CD4-positive, alpha-beta T cell treated with Interleukin-15 for 1 hour (primary cell): Measurements from ENCODE around the gene HSF5.

Experiments used
- DNase-seq: peaks from one replicate; pipeline ENCODE4 v3.0.0-alpha.2; 2020

The HSF5 gene

DNA sequence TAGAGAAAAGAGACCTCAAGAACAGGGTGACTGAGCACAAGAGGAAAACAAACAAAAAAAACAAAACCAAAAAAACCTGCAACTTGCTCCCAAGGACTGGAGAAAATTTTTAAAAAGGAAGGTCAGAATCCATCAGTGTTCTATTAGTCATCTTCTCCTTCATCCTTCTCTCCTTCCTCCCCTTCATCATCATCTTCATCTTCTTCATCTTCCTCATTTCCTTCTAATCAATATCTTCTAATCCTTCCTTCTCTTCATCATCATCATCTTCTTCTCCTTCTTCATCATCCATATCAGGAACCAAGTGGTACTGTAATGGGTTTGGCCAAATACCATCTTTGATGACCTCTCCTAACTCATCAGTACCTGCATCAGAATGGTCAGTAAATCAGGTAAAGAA, 12.2 kb downstream of the HSF5 start:
- DNase-seq, result no peak

GRCh38 chr17:58470356-58470755, 17.9 kb downstream of the HSF5 start:
- no peak for DNase-seq

DNA sequence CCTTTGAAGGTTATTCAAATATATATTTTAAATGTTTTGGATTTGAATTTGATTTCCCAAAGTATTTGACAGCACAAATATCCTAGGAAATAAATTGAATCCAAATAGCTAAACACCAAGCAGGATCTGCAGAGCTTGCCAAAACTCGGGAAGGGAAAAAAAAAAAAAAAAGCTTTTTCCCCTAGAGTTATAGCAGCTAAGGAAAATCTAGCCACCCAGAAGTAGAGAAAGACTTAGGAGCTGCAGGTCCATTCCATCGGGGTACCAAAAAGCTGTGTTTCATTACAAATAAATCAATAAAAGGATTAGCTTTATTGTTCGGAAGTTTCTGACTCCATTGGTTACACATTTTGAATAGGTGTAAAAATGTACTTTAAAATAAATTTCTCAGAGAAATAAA, 19.3 kb downstream of the HSF5 start:
- DNase-seq, result no peak

- DNase-seq, result no peak
Measured at GRCh38 chr17:58455491-58455890, 32.7 kb downstream of the HSF5 start.

DNA sequence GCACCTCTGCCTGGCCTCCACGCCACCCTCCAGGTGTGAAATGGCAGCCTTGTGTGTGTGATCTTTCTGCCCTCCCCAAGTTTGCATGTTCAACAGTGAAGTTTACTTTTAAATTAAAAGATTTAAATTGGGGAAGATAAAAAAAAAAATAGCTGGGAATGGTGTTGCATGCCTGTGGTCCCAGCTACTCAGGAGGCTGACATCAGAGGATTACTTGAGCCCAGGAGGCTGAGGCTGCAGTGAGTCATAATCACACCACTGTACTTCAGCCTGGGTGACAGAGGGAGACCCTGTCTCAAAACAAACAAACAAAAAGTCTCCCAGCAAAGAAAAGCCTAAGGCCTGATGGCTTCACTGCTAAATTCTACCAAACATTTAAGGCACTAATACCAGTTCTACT, 35.5 kb downstream of the HSF5 start:
- no peak for DNase-seq

- DNase-seq, result peak; percentile 67
Measured at GRCh38 chr17:58447039-58447975, 40.9 kb downstream of the HSF5 start.

- DNase-seq, result no peak
Measured at GRCh38 chr17:58446086-58446485, 42.1 kb downstream of the HSF5 start.

DNA sequence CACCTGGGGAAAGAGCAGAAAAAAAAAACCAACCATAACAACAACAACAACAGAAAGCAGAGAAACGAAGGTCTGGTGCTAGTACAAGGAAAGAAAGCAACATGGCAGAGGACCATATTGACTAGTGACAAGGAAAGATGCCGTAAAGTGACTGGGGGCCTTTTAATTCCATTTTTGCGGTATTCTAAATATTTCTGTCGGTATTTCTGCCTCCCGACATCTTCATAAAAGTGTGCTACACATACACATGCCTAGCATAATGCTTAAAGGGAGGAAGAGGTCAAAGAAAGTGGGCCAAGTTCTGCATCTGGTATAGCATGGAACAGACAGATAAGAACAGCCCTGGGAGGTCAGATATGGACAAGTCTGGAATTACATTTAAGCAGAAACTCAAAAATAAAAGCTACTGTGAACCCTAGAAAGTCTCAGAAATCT, 51.4 kb downstream of the HSF5 start:
- DNase-seq, result no peak

GRCh38 chr17:58436245-58436644, 52.0 kb downstream of the HSF5 start:
- no peak for DNase-seq

GRCh38 chr17:58432806-58433573, 55.2 kb downstream of the HSF5 start:
- no peak for DNase-seq

- no peak for DNase-seq
Measured at GRCh38 chr17:58427807-58428206, 60.4 kb downstream of the HSF5 start.

- no peak for DNase-seq
Measured at GRCh38 chr17:58421711-58422110, 66.5 kb downstream of the HSF5 start.

- DNase-seq, result no peak
Measured at GRCh38 chr17:58420827-58421226, 67.4 kb downstream of the HSF5 start.

DNA sequence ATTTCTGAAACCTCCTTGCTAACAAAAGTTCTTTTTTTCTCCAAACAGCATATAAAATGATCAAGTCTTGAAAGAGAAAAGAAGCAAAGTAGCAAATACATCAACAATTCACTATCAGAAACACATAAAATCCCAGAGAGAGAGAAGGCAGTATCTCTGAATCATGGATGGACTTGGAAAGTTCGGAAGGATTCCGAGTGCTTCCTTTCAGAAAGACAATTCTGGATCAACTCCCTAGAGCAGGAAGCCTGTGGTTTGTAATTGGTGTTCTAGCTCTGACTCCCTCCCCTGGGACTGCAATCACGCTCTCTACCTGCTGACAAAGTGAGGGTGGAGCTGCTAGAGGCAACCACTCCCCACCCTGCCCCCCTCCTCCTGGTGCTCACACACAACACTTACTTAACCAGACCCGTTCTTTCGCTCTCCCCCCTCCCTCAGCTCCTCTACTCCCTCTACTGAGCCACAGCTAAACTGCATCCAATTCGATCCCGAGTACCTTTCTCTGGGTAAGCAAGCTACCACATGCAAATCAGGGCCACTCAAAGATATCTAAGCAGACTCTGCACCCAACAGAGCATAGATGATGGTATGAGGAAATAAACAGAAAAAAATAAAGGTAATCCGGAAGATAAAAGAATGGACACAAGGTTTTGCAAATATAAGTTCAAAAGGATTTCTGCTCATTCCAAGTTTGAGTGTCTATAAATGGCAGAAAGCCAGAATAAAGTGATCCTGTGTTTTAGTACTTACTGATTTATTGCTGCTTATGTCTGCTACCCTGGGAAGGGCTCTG, 70.7 kb downstream of the HSF5 start, which contains the start of gene RNF43:
TSS of gene RNF43 (minus strand) at position 235 of the 793 bp plus-strand sequence. CDS start 1,957 bp downstream, outside the sequence.
- peak; percentile 93 for DNase-seq

GRCh38 chr17:58416937-58417299, 71.3 kb downstream of the HSF5 start:
- no peak for DNase-seq

DNA sequence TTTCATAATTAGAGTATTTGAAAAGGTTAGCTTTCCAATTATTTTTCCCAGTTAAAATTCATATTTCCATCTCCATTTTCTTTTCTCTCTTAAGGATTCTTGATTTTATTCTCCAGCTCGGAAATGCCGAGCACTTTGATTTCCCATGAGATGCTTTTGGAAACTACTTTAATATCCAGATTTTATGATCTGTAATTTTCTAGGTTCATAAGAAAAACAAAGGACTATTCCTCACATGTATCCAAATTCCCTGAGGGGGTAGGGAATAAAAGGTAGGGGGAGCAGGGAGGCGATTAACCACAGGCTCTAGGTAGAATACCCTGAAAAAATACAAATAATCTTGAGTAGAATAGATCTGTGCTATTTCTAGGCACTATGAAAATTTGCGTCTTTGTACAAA, 71.8 kb downstream of the HSF5 start:
- no peak for DNase-seq

DNA sequence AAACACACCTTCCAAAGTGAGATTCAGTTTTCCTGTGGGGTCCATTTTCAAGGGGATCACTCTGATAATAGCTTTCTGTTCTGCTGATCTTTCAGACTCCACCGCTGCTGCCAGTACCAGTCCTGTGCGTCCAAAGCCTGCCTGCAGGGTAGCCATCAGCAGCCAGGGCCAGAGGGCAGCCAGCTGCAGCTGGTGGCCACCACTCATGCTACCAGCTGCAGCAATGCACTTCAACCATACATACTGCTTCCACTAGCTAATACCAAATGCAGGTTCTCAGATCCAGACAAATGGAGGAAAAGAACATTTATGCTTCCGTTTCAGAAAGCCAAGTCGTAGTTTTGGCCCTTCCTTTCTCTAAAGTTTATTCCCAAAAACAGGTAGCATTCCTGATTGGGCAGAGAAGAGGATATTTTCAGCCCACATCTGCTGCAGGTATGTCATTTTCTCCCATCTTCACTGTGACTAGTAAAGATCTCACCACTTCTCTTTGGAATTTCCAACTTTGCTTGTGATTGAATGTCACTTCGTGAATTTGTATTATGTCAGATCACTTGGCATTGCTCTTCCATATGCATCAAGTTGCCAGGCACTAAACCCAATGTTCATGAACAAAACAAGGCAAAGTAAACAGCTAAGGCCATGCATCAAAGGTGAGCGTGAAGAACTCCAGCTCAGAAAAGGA, 72.7 kb downstream of the HSF5 start:
- DNase-seq, result no peak

DNA sequence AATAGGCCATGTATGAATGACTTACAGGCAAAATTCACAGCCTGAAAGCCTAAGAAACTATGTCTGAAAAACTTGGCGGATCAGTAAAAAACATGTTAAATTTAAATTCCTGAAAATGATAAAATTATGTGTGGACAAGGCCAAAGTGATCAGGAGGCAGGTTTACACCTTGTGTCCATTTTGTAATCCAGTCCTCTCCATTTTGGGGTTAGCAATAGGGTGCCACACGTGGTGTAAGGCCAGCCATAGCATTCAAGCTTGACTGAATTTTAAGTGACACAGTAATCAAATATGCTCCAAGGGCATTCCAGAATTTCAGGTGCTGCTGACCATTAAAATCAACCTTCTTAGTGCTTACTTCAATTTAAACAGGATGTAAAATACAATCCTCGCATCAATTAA, 73.6 kb downstream of the HSF5 start:
- DNase-seq, result no peak

- DNase-seq, result no peak
Measured at GRCh38 chr17:58413684-58414083, 74.5 kb downstream of the HSF5 start.

DNA sequence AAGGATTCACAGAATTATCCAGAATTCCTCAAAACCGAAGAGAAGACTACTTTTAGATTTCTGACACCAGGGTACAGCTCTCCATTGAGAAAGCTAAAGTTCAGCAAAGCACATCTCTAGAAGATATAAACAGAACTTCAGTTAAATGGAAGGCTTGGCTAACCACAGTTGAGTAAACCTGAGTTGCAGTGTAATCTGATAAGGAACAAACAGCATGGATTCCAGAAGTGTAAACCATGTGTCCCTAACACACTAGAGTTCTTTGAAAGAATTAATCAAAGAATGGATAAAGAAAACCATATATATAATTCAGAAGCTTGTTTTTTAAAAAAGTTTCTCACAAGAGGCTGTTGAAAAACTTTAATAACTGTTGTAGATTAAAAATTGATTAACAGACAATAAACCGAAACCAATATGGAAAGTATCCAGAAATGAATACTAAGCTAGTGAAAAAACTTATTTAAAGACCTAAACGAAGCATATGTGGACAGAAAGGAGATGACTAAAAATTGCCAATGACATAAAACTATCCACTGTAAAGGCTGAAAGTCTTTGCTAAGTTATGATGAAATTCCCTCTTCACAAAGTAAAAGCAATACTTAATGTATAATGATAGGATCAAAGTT, 75.1 kb downstream of the HSF5 start:
- no peak for DNase-seq

- DNase-seq, result no peak
Measured at GRCh38 chr17:58412064-58412703, 76.0 kb downstream of the HSF5 start.
